Panc1 (cell line): ENCODE measurements around the gene KIF3A. TPM values are rescaled to one million over a fixed set of nuclear protein-coding genes. Genes with fewer than 3 reads are reported as not detected.

Experiments used
- ATAC-seq: fragments of 200-7000 bp; cut with Tn5 transposase; 2 replicates; pipeline ENCODE4 v1.9.1; 2020; ENCODE audit warnings: mild to moderate bottlenecking, moderate library complexity
- BruUV-seq: library from RNA; stranded (reverse); fragments of 400-500 nt; replicated peaks from 2 replicates; lab custom pipeline; 2021; lab: Mats Ljungman, UMichigan
- CTCF ChIA-PET: fragments of 300-600 bp; sonication (Branson Sonifier 250); formaldehyde crosslinking; loops from one replicate; lab custom pipeline; 2022; ENCODE audit warnings: antibody characterized with exemption; lab: Charles Lee
- POLR2A ChIA-PET: fragments of 300-600 bp; sonication (Branson Sonifier 250); formaldehyde crosslinking; loops from one replicate; lab custom pipeline; 2022; ENCODE audit warnings: antibody characterized with exemption; lab: Charles Lee
- DNase-seq: peaks from one replicate; pipeline ENCODE4 v3.0.0-alpha.2; 2010; ENCODE audit warnings: low read depth, low spot score
- H3K27ac ChIP-seq: 2 replicates; pipeline ENCODE4 v1.5.1; 2011; ENCODE audit warnings: mild to moderate bottlenecking, low read length, inconsistent platforms
- H3K27me3 ChIP-seq: fragments of 200-500 bp; sonication (Bioruptor generic); 2 replicates; pipeline ENCODE4 v1.6.0; 2014; ENCODE audit warnings: low read length, inconsistent platforms; ENCODE audit not compliant: control insufficient read depth, insufficient read depth
- H3K36me3 ChIP-seq: fragments of 200-500 bp; sonication (Bioruptor generic); 2 replicates; pipeline ENCODE4 v1.5.1; 2014; ENCODE audit warnings: inconsistent platforms, mild to moderate bottlenecking, low read length, moderate library complexity; ENCODE audit not compliant: control insufficient read depth, insufficient read depth
- H3K4me1 ChIP-seq: 2 replicates; pipeline ENCODE4 v1.5.1; 2011; ENCODE audit warnings: inconsistent platforms, mild to moderate bottlenecking, low read length, moderate library complexity; ENCODE audit not compliant: control insufficient read depth, insufficient read depth
- H3K4me3 ChIP-seq, 2 experiments: 2 replicates each; pipeline ENCODE4 v1.5.1; 2011 to 2012; ENCODE audit warnings: low read depth in 2 of 2, low read length in 2 of 2, mild to moderate bottlenecking in 2 of 2, inconsistent platforms in 1 of 2, moderate library complexity in 1 of 2
- H3K9me3 ChIP-seq: fragments of 200-500 bp; sonication (Bioruptor generic); 2 replicates; pipeline ENCODE4 v1.5.1; 2014; ENCODE audit warnings: low read depth, mild to moderate bottlenecking, inconsistent platforms, low read length, moderate library complexity; ENCODE audit not compliant: control insufficient read depth, insufficient read depth
- CTCF ChIP-seq: fragments of 450-650 bp; IDR thresholded peaks from 2 replicates; pipeline ENCODE4 v1.5.1; 2017; ENCODE audit warnings: mild to moderate bottlenecking
- POLR2AphosphoS5 ChIP-seq: IDR thresholded peaks from 2 replicates; pipeline ENCODE4 v1.6.1; 2012; ENCODE audit warnings: mild to moderate bottlenecking, low read depth, low read length, moderate library complexity
- SIN3A ChIP-seq: IDR thresholded peaks from 2 replicates; pipeline ENCODE4 v1.6.1; 2012; ENCODE audit warnings: low read depth, mild to moderate bottlenecking, low read length, moderate library complexity, borderline replicate concordance; ENCODE audit not compliant: insufficient read depth
- TCF7L2 ChIP-seq: IDR thresholded peaks from 2 replicates; pipeline ENCODE4 v1.6.1; 2011; ENCODE audit warnings: mild to moderate bottlenecking, low read depth, low read length, inconsistent platforms
- in situ Hi-C: cut with HindIII; loops from 2 replicates; pipeline ENCODE4 v1.10.0; 2016; ENCODE audit warnings: low sequenced_read_pairs, low pct_unique_long_range_greater_than_20kb
- intact Hi-C: fragments of 100-400 bp; cut with micrococcal nuclease; formaldehyde crosslinking; loops from one replicate; pipeline ENCODE4 v1.10.0; 2022; ENCODE audit not compliant: unreplicated experiment
- total RNA-seq: library from RNA; stranded (reverse); gene quantifications from one replicate; pipeline ENCODE4 v1.2.1, GENCODE V29; 2021; ENCODE audit not compliant: unreplicated experiment
- TF ChIP-seq, protein P1 (sequence below), 2 experiments: IDR thresholded peaks; 2 replicates each; pipeline ENCODE4 v1.6.1; 2011 to 2012; ENCODE audit warnings: low read depth in 2 of 2, control low read depth in 1 of 2, low read length in 1 of 2, mild to moderate bottlenecking in 1 of 2, moderate library complexity in 1 of 2; ENCODE audit not compliant: insufficient read depth in 1 of 2

KIF3A gene
- total RNA-seq, 1 experiment from 2014 or later: 17.1 TPM

GRCh38 chr5:132673939-132674630 is 63.3 kb downstream of the KIF3A start, which contains the start of gene IL4:
TSS of gene IL4 (plus strand) at chr5:132673989. CDS start at chr5:132674051, 62 bp downstream.
- ChIA-PET POLR2A (no interaction called here), CTCF (no interaction called here)
- Histone ChIP-seq H3K36me3 (no peaks in the 10 kb centered on the region), H3K27me3 (no peaks in the 10 kb centered on the region), H3K4me3 (peak within 1 kb of the TSS in 1 of 2 experiments; percentile 25; a peak in 1 of 4 replicates), H3K4me1 (peaks cover 22% of the 10 kb centered on the region), H3K9me3 (no peaks in the 10 kb centered on the region), H3K27ac (0 out of 2 replicates have a peak within 1 kb of the TSS, but pooled peaks have one; percentile 9)
- peak; percentile 11; the same call in 1 of the 2 replicates for ATAC-seq
- in situ Hi-C loops: no loop called here
- no peak for TF ChIP-seq POLR2AphosphoS5
- no peak for TF ChIP-seq TCF7L2
- TF ChIP-seq SIN3A: no peak
- TF ChIP-seq, protein P1, sequence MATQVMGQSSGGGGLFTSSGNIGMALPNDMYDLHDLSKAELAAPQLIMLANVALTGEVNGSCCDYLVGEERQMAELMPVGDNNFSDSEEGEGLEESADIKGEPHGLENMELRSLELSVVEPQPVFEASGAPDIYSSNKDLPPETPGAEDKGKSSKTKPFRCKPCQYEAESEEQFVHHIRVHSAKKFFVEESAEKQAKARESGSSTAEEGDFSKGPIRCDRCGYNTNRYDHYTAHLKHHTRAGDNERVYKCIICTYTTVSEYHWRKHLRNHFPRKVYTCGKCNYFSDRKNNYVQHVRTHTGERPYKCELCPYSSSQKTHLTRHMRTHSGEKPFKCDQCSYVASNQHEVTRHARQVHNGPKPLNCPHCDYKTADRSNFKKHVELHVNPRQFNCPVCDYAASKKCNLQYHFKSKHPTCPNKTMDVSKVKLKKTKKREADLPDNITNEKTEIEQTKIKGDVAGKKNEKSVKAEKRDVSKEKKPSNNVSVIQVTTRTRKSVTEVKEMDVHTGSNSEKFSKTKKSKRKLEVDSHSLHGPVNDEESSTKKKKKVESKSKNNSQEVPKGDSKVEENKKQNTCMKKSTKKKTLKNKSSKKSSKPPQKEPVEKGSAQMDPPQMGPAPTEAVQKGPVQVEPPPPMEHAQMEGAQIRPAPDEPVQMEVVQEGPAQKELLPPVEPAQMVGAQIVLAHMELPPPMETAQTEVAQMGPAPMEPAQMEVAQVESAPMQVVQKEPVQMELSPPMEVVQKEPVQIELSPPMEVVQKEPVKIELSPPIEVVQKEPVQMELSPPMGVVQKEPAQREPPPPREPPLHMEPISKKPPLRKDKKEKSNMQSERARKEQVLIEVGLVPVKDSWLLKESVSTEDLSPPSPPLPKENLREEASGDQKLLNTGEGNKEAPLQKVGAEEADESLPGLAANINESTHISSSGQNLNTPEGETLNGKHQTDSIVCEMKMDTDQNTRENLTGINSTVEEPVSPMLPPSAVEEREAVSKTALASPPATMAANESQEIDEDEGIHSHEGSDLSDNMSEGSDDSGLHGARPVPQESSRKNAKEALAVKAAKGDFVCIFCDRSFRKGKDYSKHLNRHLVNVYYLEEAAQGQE (IDR thresholded peaks at IDR 0.05; ENCODE audit: insufficient read depth in 1 of 2, low read depth in 2 of 2, low read length in 1 of 2): no peak
- TF ChIP-seq CTCF: no peak
- intact Hi-C loops: no loop called here
- no TSS peak for BruUV-seq
- DNase-seq: no peak

GRCh38 chr5:132673488-132673887 is 63.9 kb downstream of the KIF3A start:
- intact Hi-C loops (no loop called here), in situ Hi-C loops (no loop called here)
- no peak overlapping the region for H3K4me3 ChIP-seq
- no peaks in the 10 kb centered on the region for H3K36me3 ChIP-seq
- H3K4me1 ChIP-seq: peaks cover 22% of the 10 kb centered on the region
- ATAC-seq (no peak), DNase-seq (no peak)
- H3K9me3 ChIP-seq: no peaks in the 10 kb centered on the region
- TF ChIP-seq SIN3A: no peak
- TF ChIP-seq, protein P1 (IDR thresholded peaks at IDR 0.05; ENCODE audit: insufficient read depth in 1 of 2, low read depth in 2 of 2, low read length in 1 of 2): no peak
- no peak for TF ChIP-seq POLR2AphosphoS5
- TF ChIP-seq CTCF: no peak
- TF ChIP-seq TCF7L2: no peak
- CTCF ChIA-PET: no interaction called here
- no peaks in the 10 kb centered on the region for H3K27me3 ChIP-seq
- POLR2A ChIA-PET: no interaction called here
- H3K27ac ChIP-seq: no peak overlapping the region
- no TSS peak for BruUV-seq
